HepG2 (cell line): ENCODE data around the gene TAB2. TPM values are rescaled to one million over a fixed set of nuclear protein-coding genes. Genes with fewer than 3 reads are reported as not detected.
A peak's percentile ranks its signal among the peaks of the same experiment; 100 is the strongest.

Source experiments
- HDAC1 ChIP-seq: sonication (generic); formaldehyde crosslinking; IDR thresholded peaks from 2 replicates; pipeline ENCODE4 v1.5.1; 2020; ENCODE audit warnings: mild to moderate bottlenecking, missing genetic modification reagents
- HNRNPLL ChIP-seq: fragments of 200-400 bp; formaldehyde crosslinking; IDR thresholded peaks from 2 replicates; pipeline ENCODE4 v1.6.1; 2017; ENCODE audit warnings: mild to moderate bottlenecking, low read depth, low read length; ENCODE audit not compliant: poor library complexity, severe bottlenecking
- KDM3A ChIP-seq: IDR thresholded peaks from 2 replicates; pipeline ENCODE4 v1.6.1; 2018; ENCODE audit warnings: low read depth, missing compliant biosample characterization
- KLF11 ChIP-seq: IDR thresholded peaks from 2 replicates; pipeline ENCODE4 v1.6.1; 2016; ENCODE audit warnings: missing compliant biosample characterization
- KLF15 ChIP-seq: sonication (generic); formaldehyde crosslinking; IDR thresholded peaks from 2 replicates; pipeline ENCODE4 v1.8.1; 2023; ENCODE audit warnings: borderline replicate concordance, mild to moderate bottlenecking, inconsistent platforms, missing genetic modification reagents, mixed read lengths
- NR2F2 ChIP-seq: IDR thresholded peaks from 2 replicates; pipeline ENCODE4 v1.6.1; 2012; ENCODE audit warnings: low read depth, inconsistent platforms, borderline replicate concordance
- REPIN1 ChIP-seq: sonication (generic); formaldehyde crosslinking; IDR thresholded peaks from 2 replicates; pipeline ENCODE4 v1.8.0; 2022; ENCODE audit warnings: missing genetic modification reagents, low read depth, mild to moderate bottlenecking, borderline replicate concordance
- ZIK1 ChIP-seq: sonication (generic); formaldehyde crosslinking; IDR thresholded peaks from 2 replicates; pipeline ENCODE4 v1.5.0; 2020; ENCODE audit warnings: mild to moderate bottlenecking, low read depth, missing genetic modification reagents, borderline replicate concordance
- ZNF598 ChIP-seq: sonication (generic); formaldehyde crosslinking; IDR thresholded peaks from 2 replicates; pipeline ENCODE4 v1.5.1; 2020; ENCODE audit warnings: mild to moderate bottlenecking, missing genetic modification reagents, borderline replicate concordance
- ZNF605 ChIP-seq: sonication (generic); formaldehyde crosslinking; IDR thresholded peaks from 2 replicates; pipeline ENCODE4 v1.8.0; 2022; ENCODE audit warnings: mild to moderate bottlenecking, missing genetic modification reagents
- ZNF652 ChIP-seq: IDR thresholded peaks from 2 replicates; pipeline ENCODE4 v1.6.1; 2016; ENCODE audit warnings: low read depth, borderline replicate concordance
- polyA plus RNA-seq, 8 experiments: library from polyadenylated mRNA; depleted of rRNA in 3 of 8; stranded (reverse) in 7 of 8; unstranded in 1 of 8; fragments of >200 nt; fragmentation: Illumina TruSeq in 4 of 8; extraction: Trizol in 4 of 8; gene quantifications; 2 replicates each; pipeline versions ENCODE4 v1.2.1 to v1.2.3, GENCODE V29; 2011 to 2016; ENCODE audit warnings: low read depth in 4 of 8, missing spikeins in 1 of 8, mixed read lengths in 1 of 8; ENCODE audit not compliant: insufficient read depth in 1 of 8
- total RNA-seq, 5 experiments: library from RNA; depleted of rRNA; stranded (reverse); fragments of >200 nt; fragmentation: Illumina TruSeq; extraction: Trizol; gene quantifications; 2 replicates each; pipeline ENCODE4 v1.2.3, GENCODE V29; 2016; ENCODE audit warnings: low read depth in 1 of 5
- TF ChIP-seq, protein P1 (sequence below): sonication (generic); formaldehyde crosslinking; IDR thresholded peaks from 2 replicates; pipeline ENCODE4 v1.5.0; 2020; ENCODE audit warnings: mild to moderate bottlenecking, missing genetic modification reagents
- TF ChIP-seq, protein P2 (sequence below): sonication (generic); formaldehyde crosslinking; IDR thresholded peaks from 2 replicates; pipeline ENCODE4 v1.4.0; 2020; ENCODE audit warnings: mild to moderate bottlenecking, low read depth, missing genetic modification reagents
- TF ChIP-seq, protein P3 (sequence below): sonication (generic); formaldehyde crosslinking; IDR thresholded peaks from 2 replicates; pipeline ENCODE4 v1.4.0; 2020; ENCODE audit warnings: missing genetic modification reagents
- TF ChIP-seq, protein P4 (sequence below): IDR thresholded peaks from 2 replicates; pipeline ENCODE4 v1.4.0; 2020; ENCODE audit warnings: mild to moderate bottlenecking, missing genetic modification reagents
- TF ChIP-seq, protein P5 (sequence below): IDR thresholded peaks from 2 replicates; pipeline ENCODE4 v1.6.1; 2016; ENCODE audit warnings: missing compliant biosample characterization, missing genetic modification reagents, borderline replicate concordance

TAB2 gene
- total and polyA plus RNA-seq, 2 of the 13 experiments (the other 11 are each of a cell fraction or from before 2014, with no cell fraction given): 23.7 to 50.2 TPM

DNA sequence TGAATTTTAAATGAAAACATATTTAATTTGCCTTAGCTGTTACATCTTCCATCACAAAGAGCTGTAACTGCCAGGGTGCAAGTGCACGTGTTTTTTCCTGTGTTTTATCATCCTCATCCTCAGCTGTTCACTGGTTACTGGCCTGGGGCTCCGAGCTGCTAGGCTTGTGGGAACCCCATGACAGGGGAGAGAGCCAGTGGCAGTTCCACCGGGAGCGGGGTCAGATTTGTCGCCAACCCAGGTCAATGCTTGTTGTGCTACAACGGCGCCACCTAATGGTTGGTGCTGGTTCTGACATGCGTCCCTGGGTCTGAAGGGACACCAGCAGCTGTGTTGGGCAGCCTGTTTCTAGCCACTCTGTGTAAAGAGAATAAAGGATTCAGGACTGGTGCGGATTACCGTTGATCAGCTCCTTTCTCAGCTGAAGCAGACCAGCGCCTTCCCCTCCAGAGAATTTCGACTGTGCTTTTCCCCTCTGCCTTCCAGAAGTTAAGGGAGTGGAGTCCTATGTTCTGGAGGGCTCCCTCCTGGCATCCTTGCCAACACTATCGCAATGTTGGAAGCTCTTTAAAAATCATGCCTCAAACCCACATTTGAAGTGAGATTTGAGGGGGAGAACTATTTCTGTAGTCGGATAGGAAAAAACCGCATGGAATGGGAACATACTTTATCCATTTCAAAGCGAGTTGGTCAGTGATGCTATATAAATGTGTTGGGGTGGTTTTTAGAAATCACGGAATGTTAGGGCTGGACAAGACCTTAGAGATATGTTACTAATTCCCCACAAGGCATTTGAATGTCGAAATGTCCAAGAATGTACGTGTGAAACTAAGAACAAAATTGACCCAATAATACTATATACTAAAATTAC is 114.6 kb downstream of the TAB2 start (continued):
- TF ChIP-seq, protein P1, sequence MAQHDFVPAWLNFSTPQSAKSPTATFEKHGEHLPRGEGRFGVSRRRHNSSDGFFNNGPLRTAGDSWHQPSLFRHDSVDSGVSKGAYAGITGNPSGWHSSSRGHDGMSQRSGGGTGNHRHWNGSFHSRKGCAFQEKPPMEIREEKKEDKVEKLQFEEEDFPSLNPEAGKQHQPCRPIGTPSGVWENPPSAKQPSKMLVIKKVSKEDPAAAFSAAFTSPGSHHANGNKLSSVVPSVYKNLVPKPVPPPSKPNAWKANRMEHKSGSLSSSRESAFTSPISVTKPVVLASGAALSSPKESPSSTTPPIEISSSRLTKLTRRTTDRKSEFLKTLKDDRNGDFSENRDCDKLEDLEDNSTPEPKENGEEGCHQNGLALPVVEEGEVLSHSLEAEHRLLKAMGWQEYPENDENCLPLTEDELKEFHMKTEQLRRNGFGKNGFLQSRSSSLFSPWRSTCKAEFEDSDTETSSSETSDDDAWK (CRISPR knock-in tag): no peak
- TF ChIP-seq, protein P2, sequence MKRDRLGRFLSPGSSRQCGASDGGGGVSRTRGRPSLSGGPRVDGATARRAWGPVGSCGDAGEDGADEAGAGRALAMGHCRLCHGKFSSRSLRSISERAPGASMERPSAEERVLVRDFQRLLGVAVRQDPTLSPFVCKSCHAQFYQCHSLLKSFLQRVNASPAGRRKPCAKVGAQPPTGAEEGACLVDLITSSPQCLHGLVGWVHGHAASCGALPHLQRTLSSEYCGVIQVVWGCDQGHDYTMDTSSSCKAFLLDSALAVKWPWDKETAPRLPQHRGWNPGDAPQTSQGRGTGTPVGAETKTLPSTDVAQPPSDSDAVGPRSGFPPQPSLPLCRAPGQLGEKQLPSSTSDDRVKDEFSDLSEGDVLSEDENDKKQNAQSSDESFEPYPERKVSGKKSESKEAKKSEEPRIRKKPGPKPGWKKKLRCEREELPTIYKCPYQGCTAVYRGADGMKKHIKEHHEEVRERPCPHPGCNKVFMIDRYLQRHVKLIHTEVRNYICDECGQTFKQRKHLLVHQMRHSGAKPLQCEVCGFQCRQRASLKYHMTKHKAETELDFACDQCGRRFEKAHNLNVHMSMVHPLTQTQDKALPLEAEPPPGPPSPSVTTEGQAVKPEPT: 0 out of 2 replicates have a peak, but pooled peaks have one; percentile 60
- no peak for TF ChIP-seq KLF15 (CRISPR knock-in tag)
- TF ChIP-seq NR2F2: 0 out of 2 replicates have a peak, but pooled peaks have one; percentile 18
- TF ChIP-seq ZIK1: 0 out of 2 replicates have a peak, but pooled peaks have one; percentile 46
- TF ChIP-seq HDAC1 (CRISPR knock-in tag): no peak; the same call in 1 of the 2 replicates
- TF ChIP-seq, protein P3, sequence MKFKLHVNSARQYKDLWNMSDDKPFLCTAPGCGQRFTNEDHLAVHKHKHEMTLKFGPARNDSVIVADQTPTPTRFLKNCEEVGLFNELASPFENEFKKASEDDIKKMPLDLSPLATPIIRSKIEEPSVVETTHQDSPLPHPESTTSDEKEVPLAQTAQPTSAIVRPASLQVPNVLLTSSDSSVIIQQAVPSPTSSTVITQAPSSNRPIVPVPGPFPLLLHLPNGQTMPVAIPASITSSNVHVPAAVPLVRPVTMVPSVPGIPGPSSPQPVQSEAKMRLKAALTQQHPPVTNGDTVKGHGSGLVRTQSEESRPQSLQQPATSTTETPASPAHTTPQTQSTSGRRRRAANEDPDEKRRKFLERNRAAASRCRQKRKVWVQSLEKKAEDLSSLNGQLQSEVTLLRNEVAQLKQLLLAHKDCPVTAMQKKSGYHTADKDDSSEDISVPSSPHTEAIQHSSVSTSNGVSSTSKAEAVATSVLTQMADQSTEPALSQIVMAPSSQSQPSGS (CRISPR knock-in tag): peak; percentile 61; the same call in 1 of the 2 replicates
- TF ChIP-seq, protein P4, sequence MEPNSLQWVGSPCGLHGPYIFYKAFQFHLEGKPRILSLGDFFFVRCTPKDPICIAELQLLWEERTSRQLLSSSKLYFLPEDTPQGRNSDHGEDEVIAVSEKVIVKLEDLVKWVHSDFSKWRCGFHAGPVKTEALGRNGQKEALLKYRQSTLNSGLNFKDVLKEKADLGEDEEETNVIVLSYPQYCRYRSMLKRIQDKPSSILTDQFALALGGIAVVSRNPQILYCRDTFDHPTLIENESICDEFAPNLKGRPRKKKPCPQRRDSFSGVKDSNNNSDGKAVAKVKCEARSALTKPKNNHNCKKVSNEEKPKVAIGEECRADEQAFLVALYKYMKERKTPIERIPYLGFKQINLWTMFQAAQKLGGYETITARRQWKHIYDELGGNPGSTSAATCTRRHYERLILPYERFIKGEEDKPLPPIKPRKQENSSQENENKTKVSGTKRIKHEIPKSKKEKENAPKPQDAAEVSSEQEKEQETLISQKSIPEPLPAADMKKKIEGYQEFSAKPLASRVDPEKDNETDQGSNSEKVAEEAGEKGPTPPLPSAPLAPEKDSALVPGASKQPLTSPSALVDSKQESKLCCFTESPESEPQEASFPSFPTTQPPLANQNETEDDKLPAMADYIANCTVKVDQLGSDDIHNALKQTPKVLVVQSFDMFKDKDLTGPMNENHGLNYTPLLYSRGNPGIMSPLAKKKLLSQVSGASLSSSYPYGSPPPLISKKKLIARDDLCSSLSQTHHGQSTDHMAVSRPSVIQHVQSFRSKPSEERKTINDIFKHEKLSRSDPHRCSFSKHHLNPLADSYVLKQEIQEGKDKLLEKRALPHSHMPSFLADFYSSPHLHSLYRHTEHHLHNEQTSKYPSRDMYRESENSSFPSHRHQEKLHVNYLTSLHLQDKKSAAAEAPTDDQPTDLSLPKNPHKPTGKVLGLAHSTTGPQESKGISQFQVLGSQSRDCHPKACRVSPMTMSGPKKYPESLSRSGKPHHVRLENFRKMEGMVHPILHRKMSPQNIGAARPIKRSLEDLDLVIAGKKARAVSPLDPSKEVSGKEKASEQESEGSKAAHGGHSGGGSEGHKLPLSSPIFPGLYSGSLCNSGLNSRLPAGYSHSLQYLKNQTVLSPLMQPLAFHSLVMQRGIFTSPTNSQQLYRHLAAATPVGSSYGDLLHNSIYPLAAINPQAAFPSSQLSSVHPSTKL (CRISPR knock-in tag): peak; percentile 67
- TF ChIP-seq KLF11 (CRISPR knock-in tag): peak; percentile 65; the same call in 1 of the 2 replicates
- peak; percentile 91 for TF ChIP-seq REPIN1 (CRISPR knock-in tag)
- TF ChIP-seq ZNF652 (CRISPR knock-in tag): 0 out of 2 replicates have a peak, but pooled peaks have one; percentile 20
- peak; percentile 60; the same call in 1 of the 2 replicates for TF ChIP-seq KDM3A (CRISPR knock-in tag)
- TF ChIP-seq, protein P5, sequence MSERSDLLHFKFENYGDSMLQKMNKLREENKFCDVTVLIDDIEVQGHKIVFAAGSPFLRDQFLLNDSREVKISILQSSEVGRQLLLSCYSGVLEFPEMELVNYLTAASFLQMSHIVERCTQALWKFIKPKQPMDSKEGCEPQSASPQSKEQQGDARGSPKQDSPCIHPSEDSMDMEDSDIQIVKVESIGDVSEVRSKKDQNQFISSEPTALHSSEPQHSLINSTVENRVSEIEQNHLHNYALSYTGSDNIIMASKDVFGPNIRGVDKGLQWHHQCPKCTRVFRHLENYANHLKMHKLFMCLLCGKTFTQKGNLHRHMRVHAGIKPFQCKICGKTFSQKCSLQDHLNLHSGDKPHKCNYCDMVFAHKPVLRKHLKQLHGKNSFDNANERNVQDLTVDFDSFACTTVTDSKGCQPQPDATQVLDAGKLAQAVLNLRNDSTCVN: 0 out of 2 replicates have a peak, but pooled peaks have one; percentile 52
- peak; percentile 23; the same call in 1 of the 2 replicates for TF ChIP-seq ZNF598 (CRISPR knock-in tag)
- no peak for TF ChIP-seq HNRNPLL
- 0 out of 2 replicates have a peak, but pooled peaks have one; percentile 27 for TF ChIP-seq ZNF605 (CRISPR knock-in tag)
